Panc1 (cell line): ENCODE results near the gene ERN2. TPM values are rescaled to one million over a fixed set of nuclear protein-coding genes. Genes with fewer than 3 reads are reported as not detected.

ENCODE experiments used
- ATAC-seq: fragments of 200-7000 bp; cut with Tn5 transposase; 2 replicates; pipeline ENCODE4 v1.9.1; 2020; ENCODE audit warnings: mild to moderate bottlenecking, moderate library complexity
- BruUV-seq: library from RNA; stranded (reverse); fragments of 400-500 nt; replicated peaks from 2 replicates; lab custom pipeline; 2021; lab: Mats Ljungman, UMichigan
- CTCF ChIA-PET: fragments of 300-600 bp; sonication (Branson Sonifier 250); formaldehyde crosslinking; loops from one replicate; lab custom pipeline; 2022; ENCODE audit warnings: antibody characterized with exemption; lab: Charles Lee
- POLR2A ChIA-PET: fragments of 300-600 bp; sonication (Branson Sonifier 250); formaldehyde crosslinking; loops from one replicate; lab custom pipeline; 2022; ENCODE audit warnings: antibody characterized with exemption; lab: Charles Lee
- DNase-seq: peaks from one replicate; pipeline ENCODE4 v3.0.0-alpha.2; 2010; ENCODE audit warnings: low read depth, low spot score
- H3K27ac ChIP-seq: 2 replicates; pipeline ENCODE4 v1.5.1; 2011; ENCODE audit warnings: mild to moderate bottlenecking, low read length, inconsistent platforms
- H3K27me3 ChIP-seq: fragments of 200-500 bp; sonication (Bioruptor generic); 2 replicates; pipeline ENCODE4 v1.6.0; 2014; ENCODE audit warnings: low read length, inconsistent platforms; ENCODE audit not compliant: control insufficient read depth, insufficient read depth
- H3K36me3 ChIP-seq: fragments of 200-500 bp; sonication (Bioruptor generic); 2 replicates; pipeline ENCODE4 v1.5.1; 2014; ENCODE audit warnings: inconsistent platforms, mild to moderate bottlenecking, low read length, moderate library complexity; ENCODE audit not compliant: control insufficient read depth, insufficient read depth
- H3K4me1 ChIP-seq: 2 replicates; pipeline ENCODE4 v1.5.1; 2011; ENCODE audit warnings: inconsistent platforms, mild to moderate bottlenecking, low read length, moderate library complexity; ENCODE audit not compliant: control insufficient read depth, insufficient read depth
- H3K4me3 ChIP-seq, 2 experiments: 2 replicates each; pipeline ENCODE4 v1.5.1; 2011 to 2012; ENCODE audit warnings: low read depth in 2 of 2, low read length in 2 of 2, mild to moderate bottlenecking in 2 of 2, inconsistent platforms in 1 of 2, moderate library complexity in 1 of 2
- H3K9me3 ChIP-seq: fragments of 200-500 bp; sonication (Bioruptor generic); 2 replicates; pipeline ENCODE4 v1.5.1; 2014; ENCODE audit warnings: low read depth, mild to moderate bottlenecking, inconsistent platforms, low read length, moderate library complexity; ENCODE audit not compliant: control insufficient read depth, insufficient read depth
- CTCF ChIP-seq: fragments of 450-650 bp; IDR thresholded peaks from 2 replicates; pipeline ENCODE4 v1.5.1; 2017; ENCODE audit warnings: mild to moderate bottlenecking
- POLR2AphosphoS5 ChIP-seq: IDR thresholded peaks from 2 replicates; pipeline ENCODE4 v1.6.1; 2012; ENCODE audit warnings: mild to moderate bottlenecking, low read depth, low read length, moderate library complexity
- REST ChIP-seq, 2 experiments: IDR thresholded peaks; 2 replicates each; pipeline ENCODE4 v1.6.1; 2011 to 2012; ENCODE audit warnings: low read depth in 2 of 2, control low read depth in 1 of 2, low read length in 1 of 2, mild to moderate bottlenecking in 1 of 2, moderate library complexity in 1 of 2; ENCODE audit not compliant: insufficient read depth in 1 of 2
- SIN3A ChIP-seq: IDR thresholded peaks from 2 replicates; pipeline ENCODE4 v1.6.1; 2012; ENCODE audit warnings: low read depth, mild to moderate bottlenecking, low read length, moderate library complexity, borderline replicate concordance; ENCODE audit not compliant: insufficient read depth
- TCF7L2 ChIP-seq: IDR thresholded peaks from 2 replicates; pipeline ENCODE4 v1.6.1; 2011; ENCODE audit warnings: mild to moderate bottlenecking, low read depth, low read length, inconsistent platforms
- in situ Hi-C: cut with HindIII; loops from 2 replicates; pipeline ENCODE4 v1.10.0; 2016; ENCODE audit warnings: low sequenced_read_pairs, low pct_unique_long_range_greater_than_20kb
- intact Hi-C: fragments of 100-400 bp; cut with micrococcal nuclease; formaldehyde crosslinking; loops from one replicate; pipeline ENCODE4 v1.10.0; 2022; ENCODE audit not compliant: unreplicated experiment
- total RNA-seq: library from RNA; stranded (reverse); gene quantifications from one replicate; pipeline ENCODE4 v1.2.1, GENCODE V29; 2021; ENCODE audit not compliant: unreplicated experiment

Gene ERN2
- total RNA-seq, 1 experiment from 2014 or later: not detected

GRCh38 chr16:23702951-23703350, 10.1 kb downstream of the ERN2 start:
- in situ Hi-C loops (no loop called here), intact Hi-C loops (no loop called here)
- ChIA-PET CTCF (no interaction called here), POLR2A (no interaction called here)
- no peak overlapping the region for H3K4me3 ChIP-seq
- TF ChIP-seq REST (IDR thresholded peaks at IDR 0.05; ENCODE audit: insufficient read depth in 1 of 2, low read depth in 2 of 2, low read length in 1 of 2) (no peak), CTCF (no peak), SIN3A (no peak), POLR2AphosphoS5 (no peak), TCF7L2 (no peak)
- no peaks in the 10 kb centered on the region for H3K4me1 ChIP-seq
- no peak overlapping the region for H3K27ac ChIP-seq
- no peaks in the 10 kb centered on the region for H3K9me3 ChIP-seq
- H3K36me3 ChIP-seq: no peaks in the 10 kb centered on the region
- no TSS peak for BruUV-seq
- ATAC-seq (no peak), DNase-seq (no peak)
- no peaks in the 10 kb centered on the region for H3K27me3 ChIP-seq

GRCh38 chr16:23701045-23701444, 12.0 kb downstream of the ERN2 start:
- DNase-seq (no peak), ATAC-seq (no peak)
- Histone ChIP-seq H3K36me3 (no peaks in the 10 kb centered on the region), H3K9me3 (no peaks in the 10 kb centered on the region), H3K4me3 (no peak overlapping the region), H3K27me3 (no peaks in the 10 kb centered on the region), H3K4me1 (no peaks in the 10 kb centered on the region), H3K27ac (no peak overlapping the region)
- intact Hi-C loops (no loop called here), in situ Hi-C loops (no loop called here)
- ChIA-PET POLR2A (no interaction called here), CTCF (no interaction called here)
- no TSS peak for BruUV-seq
- TF ChIP-seq POLR2AphosphoS5: no peak
- no peak for TF ChIP-seq TCF7L2
- peak in 1 of 2 experiments; percentile 59; a peak in 1 of 4 replicates for TF ChIP-seq REST (IDR thresholded peaks at IDR 0.05; ENCODE audit: insufficient read depth in 1 of 2, low read depth in 2 of 2, low read length in 1 of 2)
- no peak for TF ChIP-seq SIN3A
- no peak for TF ChIP-seq CTCF
